ENCODE results near the gene DMD.

The DMD gene

GRCh38 chrX:32084757-32085156, 1126.6 kb downstream of the DMD start:
- no peak for DNase-seq (ENCODE audit: low read depth)
- no peak overlapping the region for H3K4me3 ChIP-seq (ENCODE audit: control insufficient read depth, low read depth, low read length)
- TF ChIP-seq, protein P1, sequence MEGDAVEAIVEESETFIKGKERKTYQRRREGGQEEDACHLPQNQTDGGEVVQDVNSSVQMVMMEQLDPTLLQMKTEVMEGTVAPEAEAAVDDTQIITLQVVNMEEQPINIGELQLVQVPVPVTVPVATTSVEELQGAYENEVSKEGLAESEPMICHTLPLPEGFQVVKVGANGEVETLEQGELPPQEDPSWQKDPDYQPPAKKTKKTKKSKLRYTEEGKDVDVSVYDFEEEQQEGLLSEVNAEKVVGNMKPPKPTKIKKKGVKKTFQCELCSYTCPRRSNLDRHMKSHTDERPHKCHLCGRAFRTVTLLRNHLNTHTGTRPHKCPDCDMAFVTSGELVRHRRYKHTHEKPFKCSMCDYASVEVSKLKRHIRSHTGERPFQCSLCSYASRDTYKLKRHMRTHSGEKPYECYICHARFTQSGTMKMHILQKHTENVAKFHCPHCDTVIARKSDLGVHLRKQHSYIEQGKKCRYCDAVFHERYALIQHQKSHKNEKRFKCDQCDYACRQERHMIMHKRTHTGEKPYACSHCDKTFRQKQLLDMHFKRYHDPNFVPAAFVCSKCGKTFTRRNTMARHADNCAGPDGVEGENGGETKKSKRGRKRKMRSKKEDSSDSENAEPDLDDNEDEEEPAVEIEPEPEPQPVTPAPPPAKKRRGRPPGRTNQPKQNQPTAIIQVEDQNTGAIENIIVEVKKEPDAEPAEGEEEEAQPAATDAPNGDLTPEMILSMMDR (conservative IDR thresholded peaks at IDR 0.05; ENCODE audit: control insufficient read depth, insufficient read depth, low read depth, low read length), result no peak

DNA sequence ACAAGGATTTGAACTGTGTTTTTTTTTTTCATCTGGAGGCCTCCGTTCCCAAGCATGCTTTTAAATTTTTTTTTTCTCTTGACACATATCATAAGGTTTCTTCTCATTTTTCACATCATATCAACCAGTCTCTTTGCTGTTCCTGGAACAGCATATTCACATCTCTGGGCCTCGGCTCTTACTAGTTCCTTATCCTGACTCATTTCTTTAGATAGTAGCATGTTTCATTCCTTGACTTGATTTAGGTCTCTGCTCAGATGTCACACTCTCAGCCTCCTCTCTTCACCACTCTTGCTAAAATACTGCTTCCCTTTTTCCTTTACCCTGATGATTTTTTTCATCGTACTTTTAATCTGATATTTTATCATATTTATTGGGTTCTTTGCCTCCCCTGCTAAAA, 1163.1 kb downstream of the DMD start:
- no peak for DNase-seq (ENCODE audit: low read depth)
- TF ChIP-seq, protein P1 (conservative IDR thresholded peaks at IDR 0.05; ENCODE audit: control insufficient read depth, insufficient read depth, low read depth, low read length), result no peak
- no peak overlapping the region for H3K4me3 ChIP-seq (ENCODE audit: control insufficient read depth, low read depth, low read length)

DNA sequence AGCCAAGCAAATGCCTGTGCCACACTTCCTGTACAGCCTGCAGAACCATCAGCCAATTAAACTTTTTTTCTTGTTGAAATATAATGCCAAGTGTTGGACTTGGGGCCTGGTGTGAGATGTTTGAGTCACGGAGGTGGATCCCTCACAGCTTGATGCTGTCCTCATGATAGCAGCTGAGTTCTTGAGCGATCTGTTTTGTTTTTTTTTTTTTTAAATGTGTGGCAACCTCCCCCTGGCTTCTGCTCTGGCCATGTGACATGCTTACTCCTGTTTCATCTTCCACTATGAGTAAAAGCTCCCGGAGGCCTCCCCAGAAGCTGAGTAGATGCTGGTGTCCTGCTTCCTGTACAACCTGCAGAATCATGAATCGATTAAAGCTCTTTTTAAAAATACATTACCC, 1166.2 kb downstream of the DMD start:
- H3K4me3 ChIP-seq (ENCODE audit: control insufficient read depth, low read depth, low read length), result no peak overlapping the region
- TF ChIP-seq, protein P1 (conservative IDR thresholded peaks at IDR 0.05; ENCODE audit: control insufficient read depth, insufficient read depth, low read depth, low read length), result no peak
- no peak for DNase-seq (ENCODE audit: low read depth)

GRCh38 chrX:32041181-32041580, 1170.2 kb downstream of the DMD start:
- no peak for DNase-seq (ENCODE audit: low read depth)
- TF ChIP-seq, protein P1 (conservative IDR thresholded peaks at IDR 0.05; ENCODE audit: control insufficient read depth, insufficient read depth, low read depth, low read length), result no peak
- no peak overlapping the region for H3K4me3 ChIP-seq (ENCODE audit: control insufficient read depth, low read depth, low read length)

DNA sequence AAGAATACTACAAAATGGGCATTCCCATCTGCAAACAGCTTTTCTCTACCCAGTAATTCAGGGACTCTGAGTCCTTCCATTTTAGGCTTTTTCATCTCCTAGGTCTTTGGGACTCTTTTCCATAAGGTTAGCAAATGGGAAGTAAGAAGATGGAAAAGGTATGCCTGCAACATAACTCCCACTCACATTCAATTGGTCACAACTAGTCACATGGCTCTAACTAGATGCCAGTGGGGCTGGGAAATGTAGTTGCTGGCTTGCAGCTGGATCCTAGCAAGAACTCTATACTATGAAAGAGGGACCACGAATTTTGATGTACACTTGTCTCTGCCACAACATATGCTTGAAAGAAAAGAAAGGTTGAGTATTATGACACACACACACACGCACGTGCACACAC, 1184.6 kb downstream of the DMD start:
- no peak for DNase-seq (ENCODE audit: low read depth)
- no peak overlapping the region for H3K4me3 ChIP-seq (ENCODE audit: control insufficient read depth, low read depth, low read length)
- TF ChIP-seq, protein P1 (conservative IDR thresholded peaks at IDR 0.05; ENCODE audit: control insufficient read depth, insufficient read depth, low read depth, low read length), result no peak

- no peak for DNase-seq (ENCODE audit: low read depth)
- TF ChIP-seq, protein P1 (conservative IDR thresholded peaks at IDR 0.05; ENCODE audit: control insufficient read depth, insufficient read depth, low read depth, low read length), result no peak
- H3K4me3 ChIP-seq (ENCODE audit: control insufficient read depth, low read depth, low read length), result no peak overlapping the region
These were observed 1187.3 kb downstream of the DMD start for GRCh38 chrX:32024072-32024471.

GRCh38 chrX:32016195-32016594, 1195.2 kb downstream of the DMD start:
- TF ChIP-seq, protein P1 (conservative IDR thresholded peaks at IDR 0.05; ENCODE audit: control insufficient read depth, insufficient read depth, low read depth, low read length), result no peak
- no peak overlapping the region for H3K4me3 ChIP-seq (ENCODE audit: control insufficient read depth, low read depth, low read length)
- DNase-seq (ENCODE audit: low read depth), result no peak

Data from fibroblast of mammary gland (primary cell).